CD4-positive, alpha-beta T cell treated with Interleukin-4 for 4 hours (primary cell): ENCODE results near the gene CDH20.

Experiments used
- DNase-seq: peaks from one replicate; pipeline ENCODE4 v3.0.0-alpha.2; 2020

CDH20 gene

DNA sequence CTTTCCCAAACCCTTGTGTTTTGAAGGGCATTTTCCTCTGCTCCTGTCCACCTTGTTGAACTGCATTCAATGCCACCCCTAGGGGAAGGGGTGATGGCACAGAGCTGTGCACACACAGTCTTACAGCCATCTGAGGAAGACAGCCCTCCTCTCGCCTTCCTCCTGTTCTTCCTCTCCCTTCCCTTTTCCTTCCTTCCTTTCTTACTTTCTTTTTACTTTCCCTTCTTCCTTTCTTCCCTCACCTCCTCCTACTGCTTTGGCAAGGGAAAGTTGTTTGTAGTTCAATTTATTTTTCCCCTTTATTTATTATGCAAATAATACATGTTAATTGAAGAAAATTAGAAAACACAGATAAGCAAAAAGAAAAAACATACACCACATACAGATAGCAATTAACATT, 99.4 kb downstream of the CDH20 start:
- DNase-seq = no peak

DNA sequence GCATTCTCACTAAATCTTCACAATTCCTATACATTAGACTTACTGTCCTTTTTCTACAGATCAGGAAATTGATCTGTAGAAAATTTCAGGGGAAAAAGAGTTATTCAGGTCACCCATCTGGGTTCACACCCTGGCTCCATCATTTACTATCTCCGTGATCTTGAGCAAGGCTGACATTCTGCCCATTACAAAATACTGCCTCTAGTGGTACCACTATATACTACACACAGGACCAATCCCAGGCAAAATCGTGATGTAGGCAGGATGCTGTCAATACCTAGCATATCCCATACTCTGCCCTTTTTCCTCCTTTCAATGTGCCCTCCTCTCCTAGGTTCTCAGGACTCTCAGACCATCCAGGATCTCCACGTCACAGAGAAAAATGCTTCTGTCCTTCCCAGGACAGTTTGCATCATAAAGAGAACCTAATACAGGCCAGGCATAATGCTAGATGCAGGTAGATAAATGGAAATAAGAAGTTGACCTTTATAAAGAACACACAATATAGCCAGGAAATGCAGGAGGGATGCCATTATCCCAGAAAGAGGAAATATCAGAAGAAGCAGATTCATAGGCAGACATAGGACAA, 101.9 kb downstream of the CDH20 start:
- no peak for DNase-seq

DNA sequence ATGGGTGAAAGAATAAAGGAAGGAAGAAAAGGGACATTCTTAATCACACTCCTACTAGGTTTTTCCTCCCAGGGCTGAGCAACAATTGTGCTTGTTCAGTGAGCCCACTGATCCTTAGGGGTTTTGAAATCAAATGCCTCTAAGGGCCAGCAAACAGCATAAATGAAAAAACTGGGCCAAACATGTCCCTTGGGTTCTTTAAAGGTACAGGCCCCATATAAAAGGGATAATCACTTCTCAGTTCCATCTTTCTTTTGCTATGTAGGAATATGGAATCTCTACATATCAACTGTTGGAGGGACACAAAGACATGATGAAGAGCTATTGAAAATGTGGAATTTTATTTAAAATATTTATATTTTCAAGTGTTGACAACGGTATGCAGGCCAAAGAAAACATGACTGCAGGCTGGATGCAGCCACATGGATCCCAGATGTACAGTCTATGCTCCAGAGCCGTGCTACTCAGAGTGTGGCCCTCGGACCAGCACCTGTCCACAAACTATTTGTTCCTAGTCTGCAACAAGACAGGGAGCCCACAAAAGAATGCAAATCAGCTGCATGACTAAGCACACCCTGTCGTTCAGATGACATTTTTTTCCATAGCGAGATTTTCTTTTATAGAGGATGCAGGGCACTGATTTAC, 110.0 kb downstream of the CDH20 start:
- no peak for DNase-seq

DNA sequence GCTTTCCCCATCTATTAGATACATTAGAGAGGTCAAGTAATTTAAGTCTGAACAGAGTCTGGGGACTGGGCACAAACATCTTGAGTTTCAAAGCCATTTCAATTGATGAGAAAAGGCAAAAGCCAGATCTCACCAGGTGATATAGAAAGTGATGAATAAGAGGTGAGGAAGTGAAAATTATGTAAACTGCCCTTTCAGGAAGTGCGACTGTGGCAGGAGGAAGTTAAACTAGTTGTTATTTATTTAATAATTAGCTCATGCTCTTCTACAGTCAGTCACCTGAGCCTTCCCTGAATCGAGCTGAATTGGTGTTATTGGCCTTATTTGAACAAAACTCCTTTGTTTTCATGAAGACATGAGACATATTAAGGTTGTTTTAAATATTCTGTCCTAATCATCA, 115.1 kb downstream of the CDH20 start:
- DNase-seq = no peak

DNA sequence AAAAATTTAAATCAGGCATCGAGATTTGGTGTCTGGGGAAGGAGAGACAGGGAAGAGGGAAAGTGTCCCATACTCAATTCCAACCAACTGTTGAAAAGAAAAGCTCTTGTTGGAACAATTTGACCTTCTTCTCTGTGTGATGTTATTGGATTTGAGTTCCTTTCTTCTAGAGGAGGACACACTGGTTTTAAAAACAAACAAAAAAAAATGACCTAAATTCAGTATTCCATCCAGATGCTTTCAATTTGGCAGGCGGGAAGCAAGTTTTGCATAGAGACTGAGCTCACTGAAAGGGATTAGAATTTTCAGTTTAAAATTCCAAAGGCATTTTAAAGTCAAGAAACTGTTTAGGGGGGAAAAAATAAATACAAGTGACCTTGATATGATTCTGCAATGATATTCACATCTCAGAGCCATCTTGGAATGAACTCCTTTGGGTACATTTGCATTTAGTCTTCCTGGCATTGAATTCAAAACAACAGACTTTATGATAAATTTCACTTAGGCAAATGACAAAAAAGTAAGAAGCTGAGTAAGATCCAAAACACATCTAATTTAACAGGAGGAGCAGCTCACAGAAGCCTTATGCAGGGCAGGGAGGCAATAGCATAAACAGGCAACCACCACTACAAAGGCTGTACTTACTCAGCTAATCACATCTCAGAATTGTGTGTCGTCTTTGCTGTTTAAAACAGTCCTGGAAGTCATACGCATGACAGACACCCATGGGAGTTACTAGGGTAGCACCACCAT, 126.8 kb downstream of the CDH20 start:
- DNase-seq = no peak

DNA sequence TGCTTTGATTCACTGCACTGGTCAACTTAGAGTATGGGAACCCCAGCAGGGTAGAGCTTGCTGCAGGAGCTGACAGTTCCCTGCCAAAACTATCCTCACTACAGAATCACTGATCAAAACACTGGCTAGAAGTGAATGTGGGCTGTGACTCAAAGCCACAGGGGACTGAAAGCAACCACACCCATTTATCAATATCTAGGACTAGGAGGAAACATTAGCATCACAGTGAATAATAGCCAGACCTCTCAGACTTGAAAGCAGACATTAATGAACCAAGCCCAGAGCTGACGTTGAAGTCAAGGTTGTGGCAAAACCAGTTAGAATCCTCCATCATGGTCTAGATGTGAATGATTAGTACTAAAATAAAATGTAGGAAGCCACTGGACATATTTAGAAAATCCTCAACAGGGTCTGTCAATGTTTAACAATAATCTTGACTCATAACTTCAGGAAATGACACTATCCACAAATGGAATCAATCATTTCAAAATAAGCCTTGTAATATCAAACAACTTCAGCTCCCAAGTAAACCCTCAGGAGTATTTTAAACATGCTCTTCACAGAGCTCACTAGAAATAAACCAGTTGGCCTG, 131.4 kb downstream of the CDH20 start:
- DNase-seq = no peak

DNA sequence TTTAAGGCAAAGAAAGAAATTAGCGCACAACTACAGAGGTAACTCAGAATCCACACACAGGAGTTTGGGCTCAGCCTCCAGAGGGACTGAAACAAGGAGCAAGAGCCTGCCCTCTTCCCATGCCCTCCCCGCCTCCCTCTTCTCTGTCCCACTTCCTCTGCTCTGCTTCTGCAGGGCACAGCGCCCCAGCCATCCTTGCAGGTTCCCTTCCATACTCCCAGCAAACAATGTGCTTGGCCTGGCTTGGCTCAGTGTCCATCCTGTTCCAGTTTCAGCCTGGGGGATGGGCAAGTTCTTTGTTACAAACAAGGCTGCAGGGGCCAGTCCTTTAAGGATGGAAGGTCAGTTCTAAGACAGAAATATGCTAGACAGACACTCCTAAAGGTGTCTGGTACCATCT, 133.5 kb downstream of the CDH20 start:
- DNase-seq = no peak

DNA sequence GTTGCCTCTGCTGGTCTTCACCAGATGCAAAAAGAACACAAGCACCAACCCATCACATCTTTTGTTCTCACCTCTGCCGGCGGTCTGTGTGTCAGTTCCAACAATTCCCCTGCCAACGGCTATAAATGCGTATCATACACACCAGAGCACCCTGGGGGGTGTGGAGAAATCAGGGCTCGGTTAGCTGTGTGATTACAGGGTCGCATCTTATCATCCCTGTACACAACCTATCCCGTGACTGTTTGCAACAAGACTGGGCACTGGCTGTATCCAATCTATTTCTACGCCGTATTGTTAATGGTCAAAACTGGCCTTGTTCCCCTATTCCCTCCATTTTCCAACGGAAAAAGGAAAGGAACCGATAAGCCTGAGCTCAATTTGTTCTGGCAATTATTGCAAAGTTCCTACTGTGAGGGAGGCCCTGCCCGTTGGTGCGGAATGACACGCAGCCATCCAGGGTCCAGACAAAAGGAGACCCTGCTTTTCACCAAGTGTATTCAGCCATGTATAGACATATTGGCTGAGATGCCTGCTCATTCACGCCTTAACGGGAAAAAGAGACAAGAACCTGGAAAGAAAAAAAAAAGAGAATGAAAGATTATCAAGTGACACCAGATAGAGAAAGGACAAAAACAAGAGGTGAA, 136.9 kb downstream of the CDH20 start:
- no peak for DNase-seq

DNA sequence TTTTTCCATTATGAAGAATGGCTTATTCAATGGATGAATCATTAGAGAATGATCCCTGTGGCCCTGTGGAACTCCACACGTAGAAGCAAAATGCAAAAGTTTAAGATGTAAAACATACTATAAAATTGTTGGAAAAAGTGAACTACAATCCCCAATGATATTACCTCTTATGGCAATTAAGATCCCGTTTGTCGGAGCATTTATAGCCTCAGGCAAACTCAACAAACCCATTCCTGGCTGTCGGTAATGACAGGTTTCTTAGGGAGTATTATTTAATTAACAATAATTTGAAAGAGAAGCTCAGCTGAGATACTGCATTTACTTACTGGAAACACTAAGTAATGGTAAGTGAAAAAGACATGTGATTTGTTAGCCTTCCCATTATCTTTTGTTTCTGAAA, 138.3 kb downstream of the CDH20 start:
- DNase-seq = no peak

DNA sequence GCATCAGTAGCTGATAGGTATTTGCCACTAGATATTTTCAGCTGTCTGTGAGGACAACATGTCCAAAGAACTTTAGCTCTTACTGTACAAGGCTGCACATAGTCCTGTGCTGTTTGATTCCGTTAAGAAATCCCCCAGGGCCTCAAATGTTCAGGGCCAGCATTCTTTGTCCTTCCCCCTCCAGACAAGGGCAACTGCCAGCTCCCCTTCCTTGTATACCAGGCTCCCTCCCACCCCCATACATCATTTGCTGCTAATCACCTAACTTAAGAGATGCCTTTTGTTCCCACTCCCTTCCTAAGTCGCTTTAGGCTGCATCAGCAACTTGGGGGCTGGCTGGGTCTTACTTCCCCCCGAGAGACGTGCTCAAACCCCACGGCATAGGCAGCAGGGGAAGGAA, 138.7 kb downstream of the CDH20 start:
- no peak for DNase-seq

DNA sequence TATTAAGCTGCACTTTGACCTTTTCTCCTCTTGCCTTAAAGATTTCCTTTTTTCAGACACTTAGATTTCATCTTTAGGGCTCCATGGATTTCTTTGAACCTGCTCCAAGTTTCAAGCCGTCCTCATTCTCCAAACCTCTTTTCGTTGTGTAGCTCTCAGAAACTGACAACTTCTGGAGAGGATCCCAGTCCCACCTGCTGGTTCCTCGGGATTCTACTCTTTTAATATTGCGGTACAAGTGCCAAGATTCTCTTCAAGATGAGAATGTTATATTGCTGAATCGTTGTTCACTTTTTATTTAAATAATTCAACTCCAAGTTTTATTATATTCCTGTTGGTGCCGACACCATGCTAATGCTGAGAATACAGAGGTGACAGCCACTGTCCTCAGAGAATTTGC, 141.1 kb downstream of the CDH20 start:
- no peak for DNase-seq

DNA sequence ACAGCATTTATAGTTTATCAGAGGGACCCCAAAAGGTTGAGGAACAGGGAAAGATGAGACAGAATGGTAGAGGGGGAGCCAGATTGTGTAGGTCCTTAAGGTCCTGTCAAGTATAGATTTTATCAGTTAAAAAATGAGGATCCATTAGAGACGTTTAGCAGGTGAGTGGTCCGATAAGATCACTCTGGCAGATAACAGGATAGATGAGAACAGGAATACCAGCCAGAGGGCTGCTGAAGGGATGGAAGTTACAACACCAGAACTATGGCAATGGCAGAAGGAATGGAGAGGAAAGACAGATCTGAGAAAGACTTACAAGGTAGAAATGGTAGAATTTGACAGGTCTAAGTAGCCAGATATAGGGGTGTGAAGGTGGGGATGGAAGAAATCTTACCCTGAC, 141.7 kb downstream of the CDH20 start:
- no peak for DNase-seq

DNA sequence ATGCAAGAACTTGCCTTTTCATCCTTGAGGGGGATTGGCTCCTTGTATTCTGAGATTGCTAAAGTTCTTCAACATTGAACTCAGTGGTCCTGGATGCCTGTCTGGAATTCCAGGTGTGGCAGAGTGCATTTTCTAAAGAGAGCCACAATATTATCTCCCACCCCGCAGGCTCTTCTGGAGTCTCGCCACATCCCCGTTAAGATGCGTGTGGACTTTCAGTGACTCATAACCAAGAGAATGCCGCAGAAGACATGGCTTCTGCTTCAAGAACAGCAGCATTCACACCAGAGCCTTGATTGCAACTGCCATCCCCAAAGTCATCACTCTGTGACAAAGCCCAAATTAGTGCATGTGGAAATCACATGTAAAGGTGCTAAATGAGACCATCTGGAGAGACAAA, 142.7 kb downstream of the CDH20 start:
- no peak for DNase-seq

DNA sequence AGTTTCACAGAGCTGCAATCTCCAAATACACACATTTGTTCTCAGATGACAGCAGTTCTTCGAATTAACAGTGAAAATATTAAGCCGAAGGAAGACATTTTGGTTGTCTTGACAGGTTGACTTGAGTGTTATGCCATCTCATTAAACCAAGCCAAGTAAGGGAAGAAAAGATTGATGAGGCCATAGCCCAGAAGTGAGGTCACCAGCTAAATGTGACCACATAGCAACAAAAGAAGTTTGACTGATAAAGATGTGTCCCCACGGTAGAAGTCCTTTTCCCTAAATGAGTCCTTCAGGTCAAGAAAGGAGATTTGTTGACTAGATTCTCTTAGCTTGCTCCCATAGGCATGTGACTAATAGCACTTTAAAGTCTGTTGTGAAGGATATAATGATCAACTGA, 156.1 kb downstream of the CDH20 start:
- no peak for DNase-seq

DNA sequence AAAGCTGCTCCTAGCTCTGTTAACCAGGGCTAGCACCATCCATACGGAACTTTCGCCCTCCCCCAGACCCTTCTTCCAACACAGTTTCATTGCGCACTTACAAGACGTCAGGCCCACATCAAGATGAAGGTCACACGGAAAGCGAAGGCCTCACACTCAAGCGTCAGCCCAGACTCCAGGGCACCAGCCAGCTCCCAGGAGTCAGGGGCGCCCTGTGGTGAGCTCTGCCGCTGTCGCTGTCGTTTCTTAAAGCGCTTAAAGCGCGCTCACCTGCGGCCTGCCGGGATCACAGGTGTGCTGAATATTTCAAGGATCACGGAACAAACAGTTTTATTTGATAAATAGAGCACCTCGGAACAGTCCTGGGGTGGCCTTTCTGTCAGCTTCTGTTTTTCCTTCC, 163.1 kb downstream of the CDH20 start:
- no peak for DNase-seq

DNA sequence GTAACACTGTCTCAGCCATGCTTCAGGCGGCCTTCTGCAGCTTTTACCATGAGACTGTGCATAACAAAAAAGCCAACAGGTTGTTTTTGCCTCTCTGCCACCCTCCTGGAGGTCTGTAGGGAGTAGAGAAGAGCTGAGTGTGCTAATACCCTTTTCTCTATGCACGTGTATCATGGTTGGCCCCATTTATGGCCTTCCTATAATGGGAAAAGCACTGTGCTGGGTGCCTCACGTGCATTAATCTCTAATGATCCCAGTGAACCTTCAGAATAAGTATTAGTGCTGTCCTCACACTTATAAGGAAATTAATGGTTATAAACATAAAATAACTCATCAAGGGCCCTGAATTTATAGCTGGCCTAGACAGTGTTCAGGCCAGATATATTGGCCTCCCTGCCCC, 164.2 kb downstream of the CDH20 start:
- no peak for DNase-seq

DNA sequence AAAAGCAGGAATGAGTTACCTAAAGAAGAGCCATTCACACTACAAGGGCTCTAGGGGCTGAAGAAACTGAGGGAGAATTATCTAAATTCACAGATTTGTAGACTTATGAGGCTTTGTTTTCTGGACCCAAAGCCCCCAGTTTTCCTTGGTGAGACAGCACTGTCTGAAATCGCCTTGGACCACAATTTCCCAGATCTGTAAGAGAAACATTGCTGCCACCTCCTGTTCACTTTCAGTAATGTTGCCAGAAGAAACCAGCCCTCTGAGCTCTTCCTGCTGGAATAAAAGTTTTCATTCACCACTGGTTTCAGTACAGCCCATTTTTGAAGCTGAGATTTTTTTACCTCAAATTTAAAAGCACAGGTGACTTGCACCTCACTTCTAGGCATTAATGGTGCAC, 169.2 kb downstream of the CDH20 start:
- DNase-seq = no peak

DNA sequence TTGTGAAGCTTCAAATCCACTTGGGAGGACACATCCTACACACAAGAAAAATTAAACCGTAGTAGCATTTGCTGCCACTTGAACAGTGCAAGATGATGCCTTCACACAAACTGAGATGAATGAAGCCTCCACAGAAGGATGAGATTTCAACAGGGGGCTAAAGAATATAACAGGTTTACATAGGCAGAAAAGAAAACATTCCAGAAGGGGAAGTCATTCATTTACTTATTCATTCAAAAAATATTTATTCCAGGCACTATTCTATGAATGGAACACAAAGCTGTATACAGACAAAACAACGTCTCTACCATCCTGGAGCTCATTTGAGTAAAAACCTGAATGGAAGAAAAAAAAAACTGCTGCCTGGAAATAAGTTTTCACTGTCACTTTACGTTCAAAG, 170.5 kb downstream of the CDH20 start:
- no peak for DNase-seq

DNA sequence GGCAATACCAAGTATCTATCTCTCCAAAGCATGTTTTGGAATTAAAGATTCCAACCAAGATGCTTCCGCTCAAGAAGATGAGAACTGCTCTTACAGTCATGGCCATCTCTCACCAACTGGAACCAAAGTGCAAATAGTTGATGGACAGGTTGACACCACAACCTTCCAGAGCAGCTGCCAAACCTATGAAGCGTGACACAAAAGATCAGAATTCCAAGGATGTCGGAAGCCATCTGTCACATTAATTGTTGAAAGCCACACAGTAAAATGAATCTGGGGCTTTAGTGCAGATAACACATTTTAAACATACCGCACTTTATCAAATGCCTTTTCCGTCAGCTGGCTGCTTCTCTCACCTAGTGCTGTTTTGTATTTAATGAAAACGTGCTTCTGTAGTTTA, 195.7 kb downstream of the CDH20 start:
- no peak for DNase-seq

DNA sequence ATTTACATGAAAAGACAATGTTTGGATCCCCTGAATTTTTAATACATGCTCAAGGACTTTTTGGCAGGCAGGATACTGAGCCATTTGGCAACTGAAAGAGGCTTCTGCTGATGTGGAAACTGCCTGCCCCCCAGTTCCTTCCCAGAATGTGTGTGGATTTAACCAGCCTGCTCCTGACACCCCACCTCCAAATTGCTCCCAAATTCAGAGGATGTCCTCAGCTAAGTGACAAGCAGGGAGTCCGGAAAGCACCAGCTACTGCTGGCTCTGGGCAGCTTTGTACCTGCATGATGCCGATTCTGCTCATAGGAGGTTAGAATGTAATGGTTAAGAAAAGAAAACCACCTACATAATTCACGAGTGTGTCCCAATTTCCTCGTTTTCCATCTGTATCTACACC, 197.5 kb downstream of the CDH20 start:
- DNase-seq = no peak

DNA sequence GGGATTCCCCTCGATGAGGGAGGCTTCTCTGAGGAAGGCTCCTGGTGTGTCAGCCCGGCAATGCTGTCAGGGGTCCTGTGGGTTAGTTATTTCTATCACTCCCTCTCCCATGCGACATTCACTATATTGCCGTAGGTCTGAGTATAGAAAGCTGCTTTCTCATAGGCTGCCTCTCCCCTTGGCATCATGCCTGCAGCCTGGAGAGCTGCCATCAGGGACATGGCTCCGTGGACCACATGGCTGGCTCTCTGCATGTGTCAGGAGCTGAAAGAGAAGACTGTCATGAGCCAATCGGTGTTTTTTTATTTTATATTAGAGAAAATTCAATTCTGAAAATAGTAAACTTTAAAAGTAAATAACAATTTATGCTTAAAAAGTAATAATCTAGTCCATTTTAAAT, 198.0 kb downstream of the CDH20 start:
- DNase-seq = no peak

DNA sequence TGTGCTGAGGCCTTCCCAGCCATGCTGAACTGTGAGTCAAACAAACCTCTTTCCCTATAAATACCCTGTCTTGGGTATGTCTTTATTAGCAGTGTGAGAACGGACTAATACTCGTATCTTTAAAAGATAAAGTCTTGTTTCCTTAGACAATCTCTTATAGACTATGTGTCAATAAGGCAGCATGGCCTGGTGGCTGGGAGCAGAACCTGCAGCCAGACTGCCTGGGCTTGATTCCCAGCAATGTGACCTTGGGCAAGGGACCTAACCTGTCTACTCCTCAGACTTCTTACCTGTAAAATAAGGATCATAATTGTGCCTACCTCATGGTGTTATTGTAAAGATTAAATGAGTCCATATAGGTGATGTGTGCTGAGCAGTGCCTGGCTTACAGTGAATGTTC, 198.7 kb downstream of the CDH20 start:
- no peak for DNase-seq

DNA sequence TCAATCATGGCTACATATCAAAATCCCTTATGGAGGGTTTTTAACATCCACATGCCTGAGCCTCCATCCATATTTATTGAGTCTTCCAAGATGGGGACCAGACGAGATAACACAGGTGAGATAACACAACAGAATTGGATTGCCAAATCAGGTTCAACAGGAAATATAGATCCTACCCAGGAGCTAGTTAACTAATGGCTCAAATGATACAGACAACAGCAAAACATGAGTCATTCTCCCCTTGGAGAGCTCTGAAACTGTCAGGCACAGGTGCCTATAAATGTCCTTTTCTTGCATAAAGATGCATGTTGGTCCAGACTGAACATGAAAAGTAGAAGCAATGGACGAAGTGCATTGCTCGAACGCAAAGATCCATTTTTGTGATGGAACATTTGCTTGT, 202.2 kb downstream of the CDH20 start:
- DNase-seq = no peak

DNA sequence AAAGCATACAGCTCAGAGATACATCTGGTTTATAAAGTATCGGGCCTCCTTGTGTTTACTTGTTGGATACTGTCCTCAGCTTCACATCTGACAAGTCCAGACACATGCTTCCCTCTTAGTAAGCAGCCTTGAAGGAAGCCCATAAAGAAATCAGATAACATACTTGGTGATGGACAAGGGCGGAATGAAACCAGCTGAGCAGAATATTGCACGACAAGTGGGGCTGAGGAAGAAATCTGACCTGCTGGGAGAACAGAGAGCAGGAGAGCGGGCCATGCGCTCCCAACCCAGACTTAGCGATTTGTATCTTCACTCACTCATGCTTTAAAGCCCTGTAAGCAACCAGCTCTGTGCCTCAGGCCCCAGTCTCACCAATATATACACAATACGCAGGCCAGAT, 208.4 kb downstream of the CDH20 start:
- no peak for DNase-seq
